Hepatocyte (in vitro differentiated cells): ENCODE measurements around the gene TMEM169. TPM values are rescaled to one million over a fixed set of nuclear protein-coding genes. Genes with fewer than 3 reads are reported as not detected.

Source experiments
- DNase-seq: peaks from one replicate; pipeline ENCODE4 v3.0.0-alpha.2; 2016; ENCODE audit warnings: low spot score
- H2AFZ ChIP-seq: fragments of 200-600 bp; sonication (generic); 2 replicates; pipeline ENCODE4 v1.6.0; 2016; ENCODE audit warnings: antibody characterized with exemption, mild to moderate bottlenecking
- H3K27ac ChIP-seq: fragments of 200-600 bp; sonication (generic); 2 replicates; pipeline ENCODE4 v1.5.1; 2016; ENCODE audit warnings: mild to moderate bottlenecking
- H3K27me3 ChIP-seq: fragments of 200-600 bp; sonication (generic); 2 replicates; pipeline ENCODE4 v1.6.1; 2016
- H3K36me3 ChIP-seq: fragments of 200-600 bp; sonication (generic); replicated peaks from 2 replicates; pipeline ENCODE4 v1.5.1; 2016; ENCODE audit warnings: low read depth; ENCODE audit not compliant: insufficient read depth
- H3K4me1 ChIP-seq: fragments of 200-600 bp; sonication (generic); 2 replicates; pipeline ENCODE4 v1.5.1; 2016; ENCODE audit warnings: mild to moderate bottlenecking, moderate library complexity; ENCODE audit not compliant: insufficient read depth
- H3K4me2 ChIP-seq: fragments of 200-600 bp; sonication (generic); 2 replicates; pipeline ENCODE4 v1.6.0; 2016
- H3K4me3 ChIP-seq: fragments of 200-600 bp; sonication (generic); 2 replicates; pipeline ENCODE4 v1.5.1; 2016; ENCODE audit warnings: mild to moderate bottlenecking
- H3K79me2 ChIP-seq: fragments of 200-600 bp; sonication (generic); 2 replicates; pipeline ENCODE4 v1.6.0; 2017; ENCODE audit warnings: mild to moderate bottlenecking
- H3K9me2 ChIP-seq: fragments of 200-600 bp; sonication (generic); replicated peaks from 2 replicates; pipeline ENCODE4 v1.6.0; 2017; ENCODE audit warnings: mild to moderate bottlenecking; ENCODE audit not compliant: insufficient read depth
- H3K9me3 ChIP-seq: fragments of 200-600 bp; sonication (generic); 2 replicates; pipeline ENCODE4 v1.5.1; 2016; ENCODE audit warnings: low read depth, mild to moderate bottlenecking
- H4K20me1 ChIP-seq: fragments of 200-600 bp; sonication (generic); 2 replicates; pipeline ENCODE4 v1.6.0; 2016; ENCODE audit warnings: mild to moderate bottlenecking; ENCODE audit not compliant: insufficient read depth, poor library complexity, severe bottlenecking
- CTCF ChIP-seq: fragments of 200-600 bp; sonication (generic); IDR thresholded peaks from 2 replicates; pipeline ENCODE4 v1.5.1; 2016; ENCODE audit warnings: antibody characterized with exemption, mild to moderate bottlenecking; ENCODE audit not compliant: poor library complexity
- EZH2 ChIP-seq: fragments of 200-600 bp; sonication (generic); IDR thresholded peaks from 2 replicates; pipeline ENCODE4 v1.6.1; 2016; ENCODE audit warnings: antibody characterized with exemption, mild to moderate bottlenecking, borderline replicate concordance
- EZH2phosphoT487 ChIP-seq: fragments of 200-600 bp; sonication (generic); IDR thresholded peaks from one replicate; pipeline ENCODE4 v1.6.1; 2018; ENCODE audit warnings: antibody characterized with exemption, mild to moderate bottlenecking, low read depth, moderate library complexity; ENCODE audit not compliant: unreplicated experiment, severe bottlenecking
- WGBS: methylation state at CpG from one replicate; pipeline ENCODE4 v1.1.6; 2016; ENCODE audit warnings: low lambda C conversion rate; ENCODE audit errors: missing lambda C conversion rate; 5-methylcytosine and 5-hydroxymethylcytosine counted together
- polyA plus RNA-seq: library from polyadenylated mRNA; unstranded; fragments of >200 nt; fragmentation: Nextera tagmentation; extraction: Ambion mirVana; gene quantifications from 2 replicates; pipeline ENCODE4 v1.2.1, GENCODE V29; 2016
- total RNA-seq: library from RNA; depleted of rRNA; stranded (reverse); fragments of >200 nt; gene quantifications from 2 replicates; pipeline ENCODE4 v1.2.3, GENCODE V29; 2014

The TMEM169 gene
- total and polyA plus RNA-seq, 2 experiments from 2014 or later = 0.91 to 1.1 TPM

GRCh38 chr2:216118474-216118873 lies 36.8 kb downstream of the TMEM169 start:
- peaks cover 82% of the 10 kb centered on the region for H3K79me2 ChIP-seq
- H3K4me3 ChIP-seq = no peak overlapping the region
- H3K27me3 ChIP-seq = no peaks in the 10 kb centered on the region
- no peaks in the 10 kb centered on the region for H3K36me3 ChIP-seq
- no peaks in the 10 kb centered on the region for H4K20me1 ChIP-seq
- WGBS = 79% methylated on average over 1 of the region's 1 CpG
- TF ChIP-seq EZH2phosphoT487 (no peak), EZH2 (no peak), CTCF (no peak)
- no peak overlapping the region for H2AFZ ChIP-seq
- no peaks in the 10 kb centered on the region for H3K9me3 ChIP-seq
- no peak overlapping the region for H3K4me2 ChIP-seq
- no peaks in the 10 kb centered on the region for H3K9me2 ChIP-seq
- no peak for DNase-seq
- H3K4me1 ChIP-seq = peaks cover 19% of the 10 kb centered on the region
- no peak overlapping the region for H3K27ac ChIP-seq

GRCh38 chr2:216119146-216119545 lies 37.4 kb downstream of the TMEM169 start:
- H3K79me2 ChIP-seq = peaks cover 89% of the 10 kb centered on the region
- no peak overlapping the region for H3K4me2 ChIP-seq
- H2AFZ ChIP-seq = no peak overlapping the region
- H3K4me3 ChIP-seq = no peak overlapping the region
- no peak for DNase-seq
- no peak for TF ChIP-seq EZH2
- TF ChIP-seq EZH2phosphoT487 = no peak
- TF ChIP-seq CTCF = no peak
- H3K9me2 ChIP-seq = no peaks in the 10 kb centered on the region
- no peaks in the 10 kb centered on the region for H3K27me3 ChIP-seq
- no peak overlapping the region for H3K27ac ChIP-seq
- WGBS = 84% methylated on average over 2 of the region's 2 CpGs
- H3K36me3 ChIP-seq = no peaks in the 10 kb centered on the region
- no peaks in the 10 kb centered on the region for H4K20me1 ChIP-seq
- no peaks in the 10 kb centered on the region for H3K9me3 ChIP-seq
- peaks cover 17% of the 10 kb centered on the region for H3K4me1 ChIP-seq

GRCh38 chr2:216119986-216120385 lies 38.3 kb downstream of the TMEM169 start:
- no peak for TF ChIP-seq EZH2phosphoT487
- no peak for TF ChIP-seq EZH2
- TF ChIP-seq CTCF = no peak
- peaks cover 97% of the 10 kb centered on the region for H3K79me2 ChIP-seq
- H3K36me3 ChIP-seq = no peaks in the 10 kb centered on the region

GRCh38 chr2:216121255-216121654 lies 39.5 kb downstream of the TMEM169 start:
- Histone ChIP-seq H3K79me2 (peaks cover 97% of the 10 kb centered on the region), H3K36me3 (no peaks in the 10 kb centered on the region)

More at GRCh38 chr2:216119986-216120385, 38.3 kb downstream of the TMEM169 start:
- H3K4me1 ChIP-seq = peaks cover 14% of the 10 kb centered on the region
- no peak overlapping the region for H2AFZ ChIP-seq
- no peaks in the 10 kb centered on the region for H3K9me2 ChIP-seq
- H3K27me3 ChIP-seq = no peaks in the 10 kb centered on the region
- no peak overlapping the region for H3K4me2 ChIP-seq
- no peak for DNase-seq
- H3K27ac ChIP-seq = no peak overlapping the region
- WGBS = 85% methylated on average over 3 of the region's 3 CpGs
- H3K9me3 ChIP-seq = no peaks in the 10 kb centered on the region
- no peaks in the 10 kb centered on the region for H4K20me1 ChIP-seq
- no peak overlapping the region for H3K4me3 ChIP-seq

More at GRCh38 chr2:216121255-216121654, 39.5 kb downstream of the TMEM169 start:
- no peaks in the 10 kb centered on the region for H4K20me1 ChIP-seq
- H3K4me3 ChIP-seq = no peak overlapping the region
- H3K4me2 ChIP-seq = no peak overlapping the region
- H2AFZ ChIP-seq = no peak overlapping the region
- H3K9me3 ChIP-seq = no peaks in the 10 kb centered on the region
- H3K9me2 ChIP-seq = no peaks in the 10 kb centered on the region
- peaks cover 3% of the 10 kb centered on the region for H3K4me1 ChIP-seq
- 93% methylated on average over 3 of the region's 3 CpGs for WGBS
- TF ChIP-seq CTCF (no peak), EZH2phosphoT487 (no peak), EZH2 (no peak)
- no peak overlapping the region for H3K27ac ChIP-seq
- no peaks in the 10 kb centered on the region for H3K27me3 ChIP-seq
- DNase-seq = no peak
